ENCODE data around the gene GRIN2A. TPM values are rescaled to one million over a fixed set of nuclear protein-coding genes. Genes with fewer than 3 reads are reported as not detected.

The GRIN2A gene
- total and polyA plus RNA-seq, 2 of the 13 experiments (the other 11 are each of a cell fraction or from before 2014, with no cell fraction given) = not detected

GRCh38 chr16:9816644-9817043 lies 365.6 kb downstream of the GRIN2A start (continued):
- TF ChIP-seq KLF9 (CRISPR knock-in tag; IDR thresholded peaks at IDR 0.05; ENCODE audit: low read depth) (no peak), ZBTB46 (CRISPR knock-in tag; IDR thresholded peaks at IDR 0.05; ENCODE audit: borderline replicate concordance) (no peak), ZNF784 (CRISPR knock-in tag; IDR thresholded peaks at IDR 0.05; ENCODE audit: borderline replicate concordance) (no peak), CENPBD1 (CRISPR knock-in tag; IDR thresholded peaks at IDR 0.05; ENCODE audit: borderline replicate concordance, low read depth) (no peak), ZNF24 (IDR thresholded peaks at IDR 0.05) (no peak), HCFC1 (IDR thresholded peaks at IDR 0.05; ENCODE audit: low read depth, low read length) (no peak), ZNF383 (CRISPR knock-in tag; IDR thresholded peaks at IDR 0.05; ENCODE audit: borderline replicate concordance) (no peak)

- Histone ChIP-seq H3K4me3 (replicated peaks in 1 of 3; ENCODE audit: insufficient read depth in 1 of 3, low read depth in 2 of 3, low read length in 3 of 3) (no peak overlapping the region), H3K27ac (ENCODE audit: extremely low read length, insufficient read depth, low read length) (no peak overlapping the region), H3K79me2 (ENCODE audit: insufficient read depth, low read length) (no peaks in the 10 kb centered on the region), H3K36me3 (replicated peaks in 1 of 2; ENCODE audit: control insufficient read depth in 1 of 2, insufficient read depth in 2 of 2, low read length in 2 of 2) (no peaks in the 10 kb centered on the region), H3K27me3 (ENCODE audit: control insufficient read depth in 1 of 2, insufficient read depth in 2 of 2, low read length in 2 of 2) (peaks cover 0 to 6% of the 10 kb centered on the region in 2 experiments; a peak in 2 of 5 replicates), H4K20me1 (ENCODE audit: insufficient read depth, low read length) (no peaks in the 10 kb centered on the region), H3K9me3 (ENCODE audit: low read length) (no peaks in the 10 kb centered on the region), H3K9ac (ENCODE audit: insufficient read depth, low read depth, low read length) (no peak overlapping the region), H3K4me1 (ENCODE audit: insufficient read depth, low read length) (no peaks in the 10 kb centered on the region), H2AFZ (ENCODE audit: low read length) (no peak overlapping the region), H3K4me2 (ENCODE audit: low read depth, low read length) (no peak overlapping the region)
- intact Hi-C loops (cut with micrococcal nuclease; ENCODE audit: unreplicated experiment) = no loop called here
- CTCF ChIA-PET (ENCODE audit: low intra/inter-chr PET ratio, low total read pairs) = no interaction called here
- BruUV-seq (replicated peaks) = no TSS peak
- in situ Hi-C loops (cut with HindIII; ENCODE audit: extremely low pct_ligation_motif_present, low pct_unique_long_range_greater_than_20kb) = no loop called here
- POLR2A ChIA-PET = no interaction called here
- 5% methylated on average over 4 of the region's 4 CpGs for WGBS (ENCODE audit: low lambda C conversion rate)
- no peak for FAIRE-seq
- no peak for DNase-seq (ENCODE audit: low spot score)
- ATAC-seq = no peak
- no peak for TF ChIP-seq ZNF75D (CRISPR knock-in tag; IDR thresholded peaks at IDR 0.05; ENCODE audit: borderline replicate concordance)
- no peak for TF ChIP-seq CBX5 (CRISPR knock-in tag; IDR thresholded peaks at IDR 0.05; ENCODE audit: borderline replicate concordance)
- TF ChIP-seq DRAP1 (CRISPR knock-in tag; IDR thresholded peaks at IDR 0.05) = no peak
- TF ChIP-seq RELA (CRISPR knock-in tag; IDR thresholded peaks at IDR 0.05) = no peak
- TF ChIP-seq ZNF512 (CRISPR knock-in tag; IDR thresholded peaks at IDR 0.05) = no peak
- TF ChIP-seq ZBED4 (CRISPR knock-in tag; IDR thresholded peaks at IDR 0.05; ENCODE audit: borderline replicate concordance) = no peak
Observed at GRCh38 chr16:9813665-9814064, 368.6 kb downstream of the GRIN2A start.

All from HepG2 (cell line).